ENCODE measurements around the gene FOXK2.

DNA sequence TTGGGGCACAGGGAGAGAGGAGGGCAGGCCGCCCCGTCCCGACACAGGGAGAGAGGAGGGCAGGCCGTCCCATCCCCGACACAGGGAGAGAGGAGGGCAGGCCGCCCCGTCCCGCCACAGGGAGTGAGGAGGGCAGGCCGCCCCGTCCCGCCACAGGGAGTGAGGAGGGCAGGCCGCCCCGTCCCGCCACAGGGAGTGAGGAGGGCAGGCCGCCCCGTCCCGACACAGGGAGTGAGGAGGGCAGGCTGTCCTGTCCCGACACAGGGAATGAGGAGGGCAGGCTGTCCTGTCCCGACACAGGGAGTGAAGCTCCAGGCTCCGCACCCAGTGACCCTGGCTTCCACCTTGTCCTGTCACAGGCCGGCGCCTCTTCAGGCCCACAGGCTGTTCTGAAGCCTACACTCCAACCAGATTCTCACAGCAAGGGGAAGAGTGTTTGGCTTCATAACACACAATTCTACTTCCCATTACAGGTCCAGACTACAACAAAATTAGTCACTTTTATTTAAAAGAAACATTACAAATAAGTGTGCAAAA lies 94.6 kb downstream of the FOXK2 start:
- TF ChIP-seq CREB1 (IDR thresholded peaks at IDR 0.05; ENCODE audit: low read depth) (no peak), EP300 (IDR thresholded peaks at IDR 0.05; ENCODE audit: borderline replicate concordance) (no peak)
